Endodermal cell (in vitro differentiated cells): Measurements from ENCODE around the gene CYSRT1. TPM values are rescaled to one million over a fixed set of nuclear protein-coding genes. Genes with fewer than 3 reads are reported as not detected.

Experiments used
- DNase-seq: peaks from one replicate; pipeline ENCODE4 v3.0.0-alpha.2; 2017
- H3K27ac ChIP-seq: 2 replicates; pipeline ENCODE4 v1.5.1; 2013; ENCODE audit warnings: mild to moderate bottlenecking, low read depth, low read length, moderate library complexity
- H3K27me3 ChIP-seq: 2 replicates; pipeline ENCODE4 v1.6.1; 2013; ENCODE audit warnings: mild to moderate bottlenecking, low read length, moderate library complexity; ENCODE audit not compliant: insufficient read depth, control insufficient read depth, poor library complexity, severe bottlenecking
- H3K36me3 ChIP-seq: 2 replicates; pipeline ENCODE4 v1.7.0; 2013; ENCODE audit warnings: mild to moderate bottlenecking, low read length, moderate library complexity; ENCODE audit not compliant: control insufficient read depth, insufficient read depth
- H3K4me1 ChIP-seq: one replicate; pipeline ENCODE4 v1.7.0; 2013; ENCODE audit warnings: low read length; ENCODE audit not compliant: control insufficient read depth, insufficient read depth
- H3K4me3 ChIP-seq: 2 replicates; pipeline ENCODE4 v1.5.1; 2013; ENCODE audit warnings: mild to moderate bottlenecking, low read length, moderate library complexity
- H3K9ac ChIP-seq: 2 replicates; pipeline ENCODE4 v1.6.1; 2013; ENCODE audit warnings: mild to moderate bottlenecking, low read length, moderate library complexity; ENCODE audit not compliant: poor library complexity, severe bottlenecking; ENCODE audit errors: extremely low read depth
- H3K9me3 ChIP-seq: 2 replicates; pipeline ENCODE4 v1.6.1; 2013; ENCODE audit warnings: mild to moderate bottlenecking, low read length, moderate library complexity; ENCODE audit not compliant: control insufficient read depth
- H3K27ac Mint-ChIP-seq: 2 replicates; pipeline ENCODE4 v1.8.0; 2020; ENCODE audit warnings: mixed read lengths
- H3K27me3 Mint-ChIP-seq: 2 replicates; pipeline ENCODE4 v1.8.0; 2021; ENCODE audit warnings: mild to moderate bottlenecking, mixed read lengths; ENCODE audit not compliant: insufficient read depth
- H3K36me3 Mint-ChIP-seq: 2 replicates; pipeline ENCODE4 v1.8.0; 2020; ENCODE audit warnings: low read depth, mixed read lengths
- H3K4me1 Mint-ChIP-seq: 2 replicates; pipeline ENCODE4 v1.8.0; 2020; ENCODE audit warnings: mixed read lengths
- H3K4me3 Mint-ChIP-seq: 2 replicates; pipeline ENCODE4 v1.8.0; 2020; ENCODE audit warnings: mild to moderate bottlenecking, moderate library complexity, mixed read lengths
- H3K9me3 Mint-ChIP-seq: 2 replicates; pipeline ENCODE4 v1.8.0; 2020; ENCODE audit warnings: mild to moderate bottlenecking, mixed read lengths
- CTCF ChIP-seq: fragments of 200-600 bp; sonication (generic); conservative IDR thresholded peaks from 2 replicates; pipeline ENCODE4 v1.5.0; 2021; ENCODE audit warnings: antibody characterized with exemption, mild to moderate bottlenecking
- WGBS, 2 experiments: methylation state at CpG; one replicate each; pipeline versions ENCODE4 v1.1.5 to v1.1.7; 2013; ENCODE audit warnings: missing lambda C conversion rate in 2 of 2, mixed read lengths in 1 of 2; ENCODE audit not compliant: insufficient coverage in 1 of 2, insufficient read length in 1 of 2; 5-methylcytosine and 5-hydroxymethylcytosine counted together
- total RNA-seq, 2 donors: library from RNA; stranded (reverse); fragmentation: NEBNext Ultra II Directional in 1 of 2; extraction: Animal tissue kit (Norgen Biotek cat#: 25700) in 1 of 2; gene quantifications; 2 replicates in 1 of 2; 3 replicates in 1 of 2; pipeline ENCODE4 v1.2.1, GENCODE V29; 2021

Gene CYSRT1
- total RNA-seq, 2 donors from 2014 or later: 1.4 to 1.8 TPM

- H3K27me3 ChIP-seq: no peaks in the 10 kb centered on the region
- Mint-ChIP-seq H3K9me3 (no peaks in the 10 kb centered on the region), H3K27me3 (peaks cover 4% of the 10 kb centered on the region), H3K4me3 (no peak overlapping the region), H3K27ac (no peak overlapping the region), H3K4me1 (peaks cover 44% of the 10 kb centered on the region), H3K36me3 (peaks cover 16% of the 10 kb centered on the region)
- no peak overlapping the region for H3K4me3 ChIP-seq
- H3K9me3 ChIP-seq: no peaks in the 10 kb centered on the region
- 74 to 80% methylated on average over 13 to 20 of the region's 20 CpGs for WGBS, 2 experiments
- DNase-seq: no peak
- peaks cover 18% of the 10 kb centered on the region for H3K4me1 ChIP-seq
- TF ChIP-seq CTCF: no peak
- H3K36me3 ChIP-seq: peaks cover 17% of the 10 kb centered on the region
- H3K27ac ChIP-seq: no peak overlapping the region
- no peak overlapping the region for H3K9ac ChIP-seq
Observed at GRCh38 chr9:137247135-137247915, 22.4 kb downstream of the CYSRT1 start.

GRCh38 chr9:137247916-137248175 is 22.9 kb downstream of the CYSRT1 start:
- Histone ChIP-seq H3K36me3 (peaks cover 12% of the 10 kb centered on the region), H3K4me3 (no peak overlapping the region), H3K27me3 (no peaks in the 10 kb centered on the region), H3K9ac (no peak overlapping the region), H3K9me3 (no peaks in the 10 kb centered on the region), H3K4me1 (peaks cover 16% of the 10 kb centered on the region), H3K27ac (no peak overlapping the region)
- TF ChIP-seq CTCF: no peak
- H3K27ac Mint-ChIP-seq: no peak overlapping the region
- peaks cover 38% of the 10 kb centered on the region for H3K4me1 Mint-ChIP-seq
- H3K27me3 Mint-ChIP-seq: peaks cover 4% of the 10 kb centered on the region
- DNase-seq: no peak
- no peaks in the 10 kb centered on the region for H3K9me3 Mint-ChIP-seq
- H3K36me3 Mint-ChIP-seq: peaks cover 10% of the 10 kb centered on the region
- no peak overlapping the region for H3K4me3 Mint-ChIP-seq
- WGBS, 2 experiments: 92 to 93% methylated on average over 2 to 6 of the region's 6 CpGs

GRCh38 chr9:137250329-137251193 is 25.6 kb downstream of the CYSRT1 start:
- 88 to 90% methylated on average over 11 to 17 of the region's 18 CpGs for WGBS, 2 experiments
- H3K4me3 Mint-ChIP-seq: no peak overlapping the region

More at GRCh38 chr9:137250329-137251193, 25.6 kb downstream of the CYSRT1 start:
- H3K27me3 Mint-ChIP-seq: peaks cover 4% of the 10 kb centered on the region
- DNase-seq: no peak
- no peaks in the 10 kb centered on the region for H3K36me3 ChIP-seq
- no peaks in the 10 kb centered on the region for H3K9me3 Mint-ChIP-seq
- no peaks in the 10 kb centered on the region for H3K36me3 Mint-ChIP-seq
- no peak overlapping the region for H3K4me3 ChIP-seq
- no peaks in the 10 kb centered on the region for H3K9me3 ChIP-seq
- no peaks in the 10 kb centered on the region for H3K27me3 ChIP-seq
- H3K27ac Mint-ChIP-seq: no peak overlapping the region
- no peak overlapping the region for H3K9ac ChIP-seq
- peaks cover 8% of the 10 kb centered on the region for H3K4me1 ChIP-seq
- H3K27ac ChIP-seq: no peak overlapping the region
- TF ChIP-seq CTCF: no peak
- H3K4me1 Mint-ChIP-seq: peaks cover 21% of the 10 kb centered on the region
